ENCODE measurements around the gene NTHL1.

NTHL1 gene

DNA sequence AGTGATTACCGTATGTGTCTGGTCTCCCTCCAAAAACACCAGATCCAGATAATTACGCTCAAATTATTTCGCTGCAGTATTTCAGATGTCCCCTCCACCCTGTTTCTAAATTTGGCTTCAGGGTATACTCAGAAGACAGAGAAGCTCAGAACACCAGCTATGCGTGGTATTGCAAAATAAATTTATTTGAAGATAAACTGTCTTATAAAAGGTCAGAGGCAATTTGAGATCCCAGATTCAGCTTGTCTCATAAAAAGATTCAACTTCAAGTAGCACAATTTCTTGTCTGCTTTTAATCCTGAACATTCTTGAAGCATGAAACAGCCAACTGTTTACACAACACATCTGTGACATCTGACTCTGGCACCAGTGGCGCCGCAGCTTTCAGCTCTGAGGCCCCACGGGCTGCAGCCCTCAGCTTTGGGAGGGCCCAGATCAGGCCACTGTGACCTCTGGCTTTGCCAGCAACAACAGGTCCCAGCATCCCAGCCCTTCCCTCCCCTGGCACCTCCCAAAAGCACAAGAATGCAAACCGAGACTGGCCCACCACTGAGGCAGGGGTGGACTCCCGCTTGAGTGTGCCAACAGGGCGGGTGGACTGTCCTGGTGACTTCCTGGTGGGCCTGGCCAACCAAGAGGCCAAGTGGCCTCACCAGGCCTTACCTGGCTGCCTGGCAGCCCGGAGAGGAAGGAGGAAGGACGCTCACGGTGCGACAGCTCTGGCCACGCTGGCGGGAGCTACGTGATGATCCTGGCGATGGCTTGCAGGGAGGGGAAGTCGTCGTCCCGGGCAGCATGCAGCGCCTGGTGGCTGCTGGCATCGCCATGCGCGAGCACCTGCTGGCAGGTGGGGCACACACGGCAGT lies 49.9 kb downstream of the NTHL1 start:
- peaks cover 49% of the 10 kb centered on the region for H3K36me3 ChIP-seq (ENCODE audit: control insufficient read depth, insufficient read depth, low read length)

DNA sequence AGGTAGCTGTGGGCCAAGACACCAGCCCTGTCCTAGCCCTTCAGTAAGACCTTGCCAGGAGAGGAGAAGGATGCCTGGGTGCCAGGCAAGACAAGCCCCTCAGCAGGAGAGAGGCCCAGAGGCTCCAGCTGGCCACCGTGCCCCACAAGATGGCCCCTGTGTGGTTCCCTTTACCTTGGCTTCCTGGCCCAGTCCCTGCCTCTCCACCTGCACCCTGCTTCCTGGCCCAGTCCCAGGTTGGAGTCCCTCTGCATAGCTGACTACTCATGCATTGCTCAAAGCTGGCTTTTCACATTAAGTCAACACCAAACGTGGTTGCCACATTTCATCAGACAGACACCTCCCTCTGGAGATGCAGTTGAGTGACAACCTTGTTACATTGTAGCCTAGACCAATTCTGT lies 53.9 kb downstream of the NTHL1 start:
- Histone ChIP-seq H3K4me3 (ENCODE audit: low read depth, low read length) (no peak overlapping the region), H3K36me3 (ENCODE audit: control insufficient read depth, insufficient read depth, low read length) (peaks cover 14% of the 10 kb centered on the region), H3K9me3 (ENCODE audit: control insufficient read depth, insufficient read depth, low read length) (no peaks in the 10 kb centered on the region), H3K9ac (ENCODE audit: low read depth, low read length) (no peak overlapping the region), H3K27me3 (ENCODE audit: control insufficient read depth, insufficient read depth, low read length) (peaks cover 17% of the 10 kb centered on the region), H3K4me1 (ENCODE audit: control insufficient read depth, insufficient read depth, low read length) (no peaks in the 10 kb centered on the region)

More for the DNA sequence above, 49.9 kb downstream of the NTHL1 start:
- no peak overlapping the region for H3K9ac ChIP-seq (ENCODE audit: low read depth, low read length)
- no peaks in the 10 kb centered on the region for H3K27me3 ChIP-seq (ENCODE audit: control insufficient read depth, insufficient read depth, low read length)
- H3K4me1 ChIP-seq (ENCODE audit: control insufficient read depth, insufficient read depth, low read length) = no peaks in the 10 kb centered on the region
- no peaks in the 10 kb centered on the region for H3K9me3 ChIP-seq (ENCODE audit: control insufficient read depth, insufficient read depth, low read length)
- no peak overlapping the region for H3K4me3 ChIP-seq (ENCODE audit: low read depth, low read length)

DNA sequence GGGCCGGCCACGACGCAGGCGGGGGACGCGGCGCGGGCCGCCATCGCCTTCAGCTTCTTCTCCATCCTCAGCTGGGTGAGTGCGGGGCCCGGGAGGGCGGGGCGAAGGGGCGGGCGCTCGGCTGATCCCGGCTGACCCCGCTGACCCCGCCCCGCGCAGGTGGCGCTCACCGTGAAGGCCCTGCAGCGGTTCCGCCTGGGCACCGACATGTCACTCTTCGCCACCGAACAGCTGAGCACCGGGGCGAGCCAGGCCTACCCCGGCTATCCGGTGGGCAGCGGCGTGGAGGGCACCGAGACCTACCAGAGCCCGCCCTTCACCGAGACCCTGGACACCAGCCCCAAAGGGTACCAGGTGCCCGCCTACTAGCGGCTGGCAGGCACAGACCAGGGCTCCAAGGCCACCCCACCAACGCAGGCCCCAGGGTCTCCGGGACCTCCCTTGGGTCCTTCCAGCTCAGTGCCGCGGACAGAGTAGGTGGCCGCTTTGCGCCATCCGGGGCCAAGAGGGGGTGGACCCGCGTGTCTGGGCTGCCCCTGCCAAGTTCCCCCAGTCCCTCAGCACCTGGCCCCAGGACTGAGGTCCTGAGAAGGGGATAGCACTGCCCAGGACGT lies 54.8 kb downstream of the NTHL1 start:
- Histone ChIP-seq H3K36me3 (ENCODE audit: control insufficient read depth, insufficient read depth, low read length) (peaks cover 7% of the 10 kb centered on the region), H3K9me3 (ENCODE audit: control insufficient read depth, insufficient read depth, low read length) (no peaks in the 10 kb centered on the region), H3K9ac (ENCODE audit: low read depth, low read length) (no peak overlapping the region), H3K27me3 (ENCODE audit: control insufficient read depth, insufficient read depth, low read length) (peaks cover 24% of the 10 kb centered on the region), H3K4me3 (ENCODE audit: low read depth, low read length) (peak overlapping the region; percentile 32), H3K4me1 (ENCODE audit: control insufficient read depth, insufficient read depth, low read length) (no peaks in the 10 kb centered on the region)

DNA sequence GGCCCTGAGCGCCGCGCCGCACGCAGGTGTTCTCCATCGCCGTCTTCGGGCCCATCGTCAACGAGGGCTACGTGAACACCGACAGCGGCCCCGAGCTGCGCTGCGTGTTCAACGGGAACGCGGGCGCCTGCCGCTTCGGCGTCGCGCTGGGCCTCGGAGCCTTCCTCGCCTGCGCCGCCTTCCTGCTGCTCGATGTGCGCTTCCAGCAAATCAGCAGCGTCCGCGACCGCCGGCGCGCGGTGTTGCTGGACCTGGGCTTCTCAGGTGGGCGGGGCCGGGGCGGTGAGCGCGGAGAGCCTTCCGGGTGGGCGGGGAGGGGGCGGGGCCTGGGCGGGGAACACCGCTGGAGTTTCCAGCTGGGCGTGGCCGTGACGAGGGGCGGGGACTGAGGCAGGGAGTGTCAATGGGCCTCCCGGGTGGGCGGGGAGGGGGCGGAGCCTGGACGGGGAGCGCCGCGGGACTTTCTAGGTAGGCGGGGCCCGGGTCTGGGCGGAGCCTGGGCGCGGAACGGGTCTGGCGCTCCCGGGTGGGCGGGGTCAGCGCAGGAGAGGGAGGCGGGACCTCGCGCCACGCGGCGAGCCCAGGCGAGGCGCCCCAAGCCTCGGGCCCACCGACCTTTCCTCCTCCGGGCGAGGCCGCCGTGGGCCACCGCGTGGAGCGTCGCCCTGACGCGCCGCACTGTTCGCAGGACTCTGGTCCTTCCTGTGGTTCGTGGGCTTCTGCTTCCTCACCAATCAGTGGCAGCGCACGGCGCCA lies 55.5 kb downstream of the NTHL1 start:
- Histone ChIP-seq H3K36me3 (ENCODE audit: control insufficient read depth, insufficient read depth, low read length) (peaks cover 4% of the 10 kb centered on the region), H3K9me3 (ENCODE audit: control insufficient read depth, insufficient read depth, low read length) (no peaks in the 10 kb centered on the region), H3K27me3 (ENCODE audit: control insufficient read depth, insufficient read depth, low read length) (peaks cover 24% of the 10 kb centered on the region), H3K9ac (ENCODE audit: low read depth, low read length) (no peak overlapping the region), H3K4me3 (ENCODE audit: low read depth, low read length) (peak overlapping the region; percentile 73), H3K4me1 (ENCODE audit: control insufficient read depth, insufficient read depth, low read length) (no peaks in the 10 kb centered on the region)

DNA sequence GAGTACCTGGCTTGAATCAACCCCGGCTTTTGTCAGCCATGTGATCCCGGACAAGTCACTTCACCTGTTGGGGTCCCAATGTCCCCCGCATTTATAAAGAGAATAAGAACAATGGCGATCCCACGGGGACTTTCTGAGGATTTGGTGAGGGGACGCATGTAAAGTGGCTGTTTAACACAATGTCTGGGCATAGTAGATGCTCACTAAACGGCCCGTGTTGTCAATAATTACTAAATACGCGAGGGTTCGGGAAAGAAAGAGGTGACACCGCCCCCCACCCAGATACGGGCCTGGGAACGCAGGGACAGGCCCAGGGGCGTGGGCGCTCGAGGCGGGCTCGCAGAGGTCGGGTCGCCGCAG lies 56.1 kb downstream of the NTHL1 start:
- H3K27me3 ChIP-seq (ENCODE audit: control insufficient read depth, insufficient read depth, low read length) = peaks cover 24% of the 10 kb centered on the region
- peaks cover 4% of the 10 kb centered on the region for H3K36me3 ChIP-seq (ENCODE audit: control insufficient read depth, insufficient read depth, low read length)
- no peaks in the 10 kb centered on the region for H3K9me3 ChIP-seq (ENCODE audit: control insufficient read depth, insufficient read depth, low read length)
- no peak overlapping the region for H3K9ac ChIP-seq (ENCODE audit: low read depth, low read length)
- H3K4me1 ChIP-seq (ENCODE audit: control insufficient read depth, insufficient read depth, low read length) = no peaks in the 10 kb centered on the region
- H3K4me3 ChIP-seq (ENCODE audit: low read depth, low read length) = peak overlapping the region; percentile 73

DNA sequence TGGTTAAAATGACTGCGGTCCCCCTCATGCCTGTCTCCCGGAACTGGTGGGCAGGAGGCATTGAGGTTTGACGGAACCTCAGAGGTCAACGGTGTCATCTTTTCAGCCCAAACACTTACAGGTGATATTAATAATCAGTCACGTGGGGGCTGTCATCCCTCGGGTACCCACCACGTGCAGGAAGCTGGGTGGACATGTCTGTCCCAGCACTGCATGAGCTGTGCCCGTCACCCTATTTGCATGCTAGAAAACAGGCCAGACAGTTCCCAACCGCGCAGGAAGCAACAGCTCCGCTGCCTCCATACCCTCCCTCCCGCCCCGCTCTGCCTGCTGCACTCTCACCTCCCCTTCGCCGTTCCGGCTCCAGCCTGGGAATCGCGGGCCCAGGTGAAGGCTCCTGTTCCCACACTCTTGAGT lies 56.5 kb downstream of the NTHL1 start:
- Histone ChIP-seq H3K4me3 (ENCODE audit: low read depth, low read length) (peak overlapping the region; percentile 73), H3K27me3 (ENCODE audit: control insufficient read depth, insufficient read depth, low read length) (peaks cover 24% of the 10 kb centered on the region), H3K4me1 (ENCODE audit: control insufficient read depth, insufficient read depth, low read length) (no peaks in the 10 kb centered on the region), H3K9me3 (ENCODE audit: control insufficient read depth, insufficient read depth, low read length) (no peaks in the 10 kb centered on the region), H3K36me3 (ENCODE audit: control insufficient read depth, insufficient read depth, low read length) (peaks cover 6% of the 10 kb centered on the region), H3K9ac (ENCODE audit: low read depth, low read length) (no peak overlapping the region)

DNA sequence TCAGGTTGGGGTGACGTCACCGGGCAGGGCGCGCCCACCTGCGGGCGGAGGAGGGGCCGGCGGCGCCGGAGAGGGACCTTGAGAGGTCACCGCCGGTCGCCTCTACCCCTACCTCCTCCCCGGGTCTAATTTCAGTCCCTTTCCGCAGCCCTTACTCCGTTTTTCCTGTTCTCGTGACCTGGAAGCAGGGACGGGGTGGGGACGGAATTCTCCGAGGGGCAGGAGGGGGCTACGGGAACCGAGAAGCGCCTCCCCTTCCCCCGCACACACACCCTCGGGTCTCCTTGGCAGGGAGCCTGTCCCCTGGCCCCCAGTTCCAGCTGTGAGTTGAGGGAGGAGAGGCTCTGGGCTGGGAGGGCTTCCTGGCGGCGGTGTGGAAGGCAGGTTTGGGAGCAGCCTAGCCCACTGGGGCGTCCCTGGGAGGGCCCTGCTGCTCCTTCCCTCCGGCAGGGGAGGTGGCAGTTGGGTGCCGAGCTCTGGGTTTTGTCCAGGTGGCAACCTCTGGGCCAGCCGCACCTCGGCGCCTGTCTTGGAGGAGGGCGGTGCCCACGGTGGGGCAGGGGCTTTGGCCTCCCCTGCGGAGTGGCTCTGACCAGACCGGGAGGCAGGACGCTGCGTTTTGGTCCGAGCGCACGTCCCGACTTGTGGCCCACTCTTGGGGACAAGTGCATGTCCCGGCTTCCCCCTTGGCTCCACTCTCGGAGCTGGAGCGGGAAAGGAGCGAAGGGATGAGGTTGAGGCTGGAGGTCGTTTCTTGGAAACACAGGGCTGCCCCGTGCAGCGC lies 57.1 kb downstream of the NTHL1 start:
- no peaks in the 10 kb centered on the region for H3K9me3 ChIP-seq (ENCODE audit: control insufficient read depth, insufficient read depth, low read length)
- H3K27me3 ChIP-seq (ENCODE audit: control insufficient read depth, insufficient read depth, low read length) = peaks cover 24% of the 10 kb centered on the region
- H3K4me1 ChIP-seq (ENCODE audit: control insufficient read depth, insufficient read depth, low read length) = no peaks in the 10 kb centered on the region
- H3K36me3 ChIP-seq (ENCODE audit: control insufficient read depth, insufficient read depth, low read length) = peaks cover 12% of the 10 kb centered on the region
- peak overlapping the region; percentile 73 for H3K4me3 ChIP-seq (ENCODE audit: low read depth, low read length)
- H3K9ac ChIP-seq (ENCODE audit: low read depth, low read length) = peak overlapping the region; percentile 60

DNA sequence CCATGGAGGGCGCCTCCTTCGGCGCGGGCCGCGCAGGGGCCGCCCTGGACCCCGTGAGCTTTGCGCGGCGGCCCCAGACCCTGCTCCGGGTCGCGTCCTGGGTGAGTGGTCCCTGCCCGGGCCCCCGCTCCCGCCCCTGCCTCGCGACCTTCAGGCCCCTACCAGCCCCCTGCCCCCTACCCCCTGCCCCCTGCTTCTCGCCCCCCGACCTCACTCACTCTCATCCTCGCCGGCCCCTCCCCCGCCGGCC lies 57.6 kb downstream of the NTHL1 start:
- Histone ChIP-seq H3K9ac (ENCODE audit: low read depth, low read length) (no peak overlapping the region), H3K4me3 (ENCODE audit: low read depth, low read length) (peak overlapping the region; percentile 32), H3K27me3 (ENCODE audit: control insufficient read depth, insufficient read depth, low read length) (peaks cover 24% of the 10 kb centered on the region), H3K9me3 (ENCODE audit: control insufficient read depth, insufficient read depth, low read length) (no peaks in the 10 kb centered on the region), H3K4me1 (ENCODE audit: control insufficient read depth, insufficient read depth, low read length) (peaks cover under 1% of the 10 kb centered on the region), H3K36me3 (ENCODE audit: control insufficient read depth, insufficient read depth, low read length) (peaks cover 16% of the 10 kb centered on the region)

All from iPS-15b (cell line).